AG10803 (cell line): ENCODE measurements around the gene TMEM244.
A peak's percentile ranks its signal among the peaks of the same experiment; 100 is the strongest.

ENCODE experiments used
- DNase-seq: peaks from one replicate; pipeline ENCODE4 v3.0.0; 2010; ENCODE audit warnings: low read depth
- H3K4me3 ChIP-seq: 2 replicates; pipeline ENCODE4 v1.5.1; 2011; ENCODE audit warnings: mild to moderate bottlenecking, low read length, control low read depth
- TF ChIP-seq, protein P1 (sequence below): conservative IDR thresholded peaks from 2 replicates; pipeline ENCODE4 v1.5.1; 2011; ENCODE audit warnings: mild to moderate bottlenecking, low read length, control low read depth, inconsistent platforms

Gene TMEM244

DNA sequence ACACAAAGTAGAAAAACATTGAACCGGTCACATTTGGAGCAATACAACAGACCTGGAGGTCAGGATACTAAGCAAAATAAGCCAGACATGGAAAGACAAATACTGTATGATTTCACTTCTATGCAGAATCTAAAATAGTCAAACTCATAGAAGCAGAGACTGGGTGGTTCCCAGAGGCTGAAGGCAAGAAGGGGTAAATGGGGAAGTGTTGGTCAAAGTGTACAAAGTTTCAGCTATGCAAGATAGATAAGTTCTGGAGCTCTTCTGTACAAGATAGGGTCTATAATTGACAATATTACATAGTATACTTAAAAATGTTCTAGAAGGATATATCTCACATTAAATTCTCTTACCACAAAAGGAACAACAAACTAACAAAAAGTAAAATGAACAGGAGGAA lies 70.3 kb downstream of the TMEM244 start:
- TF ChIP-seq, protein P1, sequence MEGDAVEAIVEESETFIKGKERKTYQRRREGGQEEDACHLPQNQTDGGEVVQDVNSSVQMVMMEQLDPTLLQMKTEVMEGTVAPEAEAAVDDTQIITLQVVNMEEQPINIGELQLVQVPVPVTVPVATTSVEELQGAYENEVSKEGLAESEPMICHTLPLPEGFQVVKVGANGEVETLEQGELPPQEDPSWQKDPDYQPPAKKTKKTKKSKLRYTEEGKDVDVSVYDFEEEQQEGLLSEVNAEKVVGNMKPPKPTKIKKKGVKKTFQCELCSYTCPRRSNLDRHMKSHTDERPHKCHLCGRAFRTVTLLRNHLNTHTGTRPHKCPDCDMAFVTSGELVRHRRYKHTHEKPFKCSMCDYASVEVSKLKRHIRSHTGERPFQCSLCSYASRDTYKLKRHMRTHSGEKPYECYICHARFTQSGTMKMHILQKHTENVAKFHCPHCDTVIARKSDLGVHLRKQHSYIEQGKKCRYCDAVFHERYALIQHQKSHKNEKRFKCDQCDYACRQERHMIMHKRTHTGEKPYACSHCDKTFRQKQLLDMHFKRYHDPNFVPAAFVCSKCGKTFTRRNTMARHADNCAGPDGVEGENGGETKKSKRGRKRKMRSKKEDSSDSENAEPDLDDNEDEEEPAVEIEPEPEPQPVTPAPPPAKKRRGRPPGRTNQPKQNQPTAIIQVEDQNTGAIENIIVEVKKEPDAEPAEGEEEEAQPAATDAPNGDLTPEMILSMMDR = no peak
- H3K4me3 ChIP-seq = no peak overlapping the region
- DNase-seq = no peak

DNA sequence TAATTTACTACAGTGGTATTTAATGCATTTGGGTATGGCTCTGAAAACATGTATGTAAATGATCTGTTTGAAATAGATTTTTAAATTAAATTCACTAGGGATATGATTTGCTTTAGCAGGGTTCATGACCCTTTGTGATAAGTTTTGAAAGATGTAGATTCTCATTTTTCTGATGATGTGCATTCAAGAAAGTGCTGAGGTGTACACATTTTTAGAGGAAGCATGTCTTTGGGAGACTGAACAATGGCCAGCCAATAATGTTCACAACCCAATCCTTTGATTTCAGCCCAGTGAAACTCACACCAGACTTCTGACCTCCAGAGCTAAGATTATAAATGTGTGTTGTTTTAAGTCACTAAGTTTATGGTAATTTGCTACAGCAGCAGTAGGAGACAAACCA lies 71.1 kb downstream of the TMEM244 start:
- DNase-seq = no peak
- TF ChIP-seq, protein P1 = no peak
- H3K4me3 ChIP-seq = no peak overlapping the region

DNA sequence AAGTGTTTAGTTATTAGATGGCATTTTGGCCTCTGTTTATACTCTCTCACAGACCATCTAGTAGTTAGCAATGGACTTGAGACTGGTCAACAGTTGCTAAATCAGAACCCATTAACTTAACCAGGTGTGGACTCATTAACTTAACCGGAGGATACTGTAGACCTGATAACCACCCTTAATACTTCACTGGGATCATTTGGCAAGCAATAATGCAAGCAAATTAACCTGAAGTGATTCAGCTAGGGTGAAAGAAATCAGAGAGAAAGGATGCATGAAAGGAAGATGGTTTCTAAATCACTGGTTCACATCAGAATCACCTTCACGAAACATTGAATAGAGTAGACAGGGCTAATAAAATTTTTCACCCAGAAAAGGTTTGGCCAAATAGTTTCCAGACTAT lies 73.3 kb downstream of the TMEM244 start:
- H3K4me3 ChIP-seq = no peak overlapping the region
- TF ChIP-seq, protein P1 = no peak
- DNase-seq = no peak

DNA sequence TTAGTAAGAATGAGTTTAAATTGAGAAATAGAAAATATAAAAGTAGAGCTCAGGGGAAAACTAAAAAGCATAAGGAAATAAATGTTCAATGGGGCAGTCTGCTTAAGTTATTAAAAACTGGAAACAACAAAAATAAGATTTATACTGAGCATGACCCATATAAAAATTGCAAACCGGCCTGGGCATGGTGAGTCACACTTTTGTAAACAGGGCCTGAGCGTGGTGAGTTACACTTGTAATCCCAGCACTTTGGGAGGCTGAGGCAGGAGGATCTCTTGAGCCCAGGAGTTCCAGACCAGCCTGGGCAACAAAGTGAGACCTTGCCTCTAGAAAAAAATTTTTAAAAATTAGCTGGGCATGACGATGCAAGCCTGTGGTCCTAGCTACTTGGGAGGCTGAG lies 74.6 kb downstream of the TMEM244 start:
- TF ChIP-seq, protein P1 = no peak
- DNase-seq = peak; percentile 6
- no peak overlapping the region for H3K4me3 ChIP-seq

DNA sequence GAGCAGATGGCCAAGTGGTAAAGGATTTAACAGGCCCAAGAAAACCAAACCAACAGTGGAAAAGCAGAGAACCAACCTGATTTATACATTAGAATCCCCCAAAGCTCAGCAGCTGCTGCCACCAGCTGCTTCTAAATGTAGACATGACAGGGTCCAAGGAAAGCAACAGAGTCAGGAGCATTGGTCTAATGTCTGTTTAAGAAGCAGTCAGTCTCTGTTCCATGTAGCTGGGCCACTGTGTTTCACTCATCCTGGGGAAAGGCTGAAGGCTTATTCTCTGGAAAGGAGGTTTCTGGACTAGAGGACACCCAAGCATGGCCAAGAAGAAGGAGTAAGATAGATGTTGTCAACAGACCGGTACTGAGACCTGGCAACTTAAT lies 75.4 kb downstream of the TMEM244 start:
- DNase-seq = no peak
- H3K4me3 ChIP-seq = no peak overlapping the region
- TF ChIP-seq, protein P1 = no peak

DNA sequence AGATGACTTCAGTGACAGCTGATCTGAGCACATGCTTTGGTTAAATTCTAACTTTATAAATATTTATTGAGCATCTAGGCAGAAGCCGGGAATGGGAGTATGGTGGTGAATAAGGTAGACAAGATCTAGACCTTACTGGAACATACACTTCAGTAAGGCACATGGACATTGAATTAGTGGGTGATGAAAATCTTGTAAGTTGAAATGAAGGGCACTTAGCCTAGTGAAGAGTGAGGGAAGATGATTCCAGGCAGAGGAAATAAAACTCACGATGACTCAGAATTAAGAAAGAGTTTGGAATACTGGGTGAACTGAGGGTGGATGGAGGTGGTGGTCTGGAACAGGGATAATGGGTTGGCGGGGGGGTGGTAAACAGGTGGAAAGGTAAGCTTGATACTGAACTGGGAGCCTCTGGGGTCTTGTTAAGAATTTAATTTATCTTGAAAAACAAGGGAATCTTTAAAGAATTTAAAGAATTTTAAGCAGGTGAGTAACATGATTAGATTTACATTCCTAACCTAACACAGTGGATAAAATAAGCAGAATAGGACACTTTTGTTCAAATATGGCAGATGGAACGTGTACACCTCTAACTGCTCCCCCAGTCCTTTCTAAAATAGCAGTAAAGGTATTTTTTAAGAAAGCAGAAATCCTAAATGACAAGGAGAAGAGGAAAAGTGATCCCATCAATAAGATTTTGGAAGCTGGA lies 75.9 kb downstream of the TMEM244 start:
- H3K4me3 ChIP-seq = no peak overlapping the region
- peak; percentile 21 for DNase-seq
- TF ChIP-seq, protein P1 = no peak
